GM12864 (cell line): ENCODE measurements around the gene ZNF764.

Experiments used
- DNase-seq: peaks from one replicate; pipeline ENCODE4 v3.0.0-alpha.2; 2011; ENCODE audit warnings: low read depth
- H3K4me3 ChIP-seq: 2 replicates; pipeline ENCODE4 v1.5.1; 2011; ENCODE audit warnings: mild to moderate bottlenecking, low read depth, low read length, control low read depth
- TF ChIP-seq, protein P1 (sequence below): IDR thresholded peaks from 2 replicates; pipeline ENCODE4 v1.5.1; 2011; ENCODE audit warnings: low read depth, mild to moderate bottlenecking, moderate library complexity, low read length, control low read depth, inconsistent platforms; ENCODE audit errors: missing control alignments

The ZNF764 gene

DNA sequence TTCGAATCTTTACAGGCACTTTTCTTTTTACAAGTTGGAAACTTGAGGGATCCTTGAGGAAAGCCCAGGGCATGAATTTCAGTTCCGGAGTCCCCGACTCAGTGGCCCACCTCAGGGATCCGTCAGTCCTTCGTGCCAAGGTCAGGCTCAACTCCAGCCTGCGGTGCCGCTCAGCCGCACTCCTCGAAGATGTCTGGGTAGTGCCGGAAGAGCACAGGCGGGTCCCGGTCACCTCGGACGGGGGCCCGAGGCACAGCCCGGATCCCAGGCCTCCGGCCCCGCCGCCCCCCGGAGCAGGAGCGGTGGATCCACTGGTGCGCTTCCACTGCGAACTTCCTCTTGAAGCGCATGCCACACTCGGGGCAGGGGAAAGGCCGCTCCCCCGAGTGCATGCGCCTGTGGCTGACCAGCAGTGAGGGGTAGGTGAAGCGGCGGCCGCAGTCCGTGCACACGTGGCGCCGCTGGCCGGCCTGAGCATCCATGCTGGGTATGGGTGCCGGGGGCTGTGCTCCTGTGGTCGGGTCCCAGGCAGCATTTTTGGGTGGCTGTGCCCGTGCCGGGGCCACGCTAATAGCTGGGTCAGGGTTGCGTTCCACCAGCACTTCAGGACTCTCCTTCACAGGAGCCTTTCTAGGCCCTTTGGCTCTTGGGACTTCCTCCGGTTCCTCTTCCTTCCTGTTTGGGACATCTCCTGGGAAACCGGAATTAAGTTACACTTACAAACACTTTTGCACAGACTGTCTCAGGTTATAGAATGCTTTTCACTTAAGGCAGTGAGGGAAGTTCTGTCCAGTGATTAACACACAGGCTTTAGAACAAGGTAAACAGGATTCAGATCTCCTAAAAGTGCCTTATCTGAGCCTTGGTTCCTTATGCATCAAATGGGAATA lies 11.8 kb upstream of the ZNF764 start:
- H3K4me3 ChIP-seq: no peak overlapping the region
- TF ChIP-seq, protein P1, sequence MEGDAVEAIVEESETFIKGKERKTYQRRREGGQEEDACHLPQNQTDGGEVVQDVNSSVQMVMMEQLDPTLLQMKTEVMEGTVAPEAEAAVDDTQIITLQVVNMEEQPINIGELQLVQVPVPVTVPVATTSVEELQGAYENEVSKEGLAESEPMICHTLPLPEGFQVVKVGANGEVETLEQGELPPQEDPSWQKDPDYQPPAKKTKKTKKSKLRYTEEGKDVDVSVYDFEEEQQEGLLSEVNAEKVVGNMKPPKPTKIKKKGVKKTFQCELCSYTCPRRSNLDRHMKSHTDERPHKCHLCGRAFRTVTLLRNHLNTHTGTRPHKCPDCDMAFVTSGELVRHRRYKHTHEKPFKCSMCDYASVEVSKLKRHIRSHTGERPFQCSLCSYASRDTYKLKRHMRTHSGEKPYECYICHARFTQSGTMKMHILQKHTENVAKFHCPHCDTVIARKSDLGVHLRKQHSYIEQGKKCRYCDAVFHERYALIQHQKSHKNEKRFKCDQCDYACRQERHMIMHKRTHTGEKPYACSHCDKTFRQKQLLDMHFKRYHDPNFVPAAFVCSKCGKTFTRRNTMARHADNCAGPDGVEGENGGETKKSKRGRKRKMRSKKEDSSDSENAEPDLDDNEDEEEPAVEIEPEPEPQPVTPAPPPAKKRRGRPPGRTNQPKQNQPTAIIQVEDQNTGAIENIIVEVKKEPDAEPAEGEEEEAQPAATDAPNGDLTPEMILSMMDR: no peak
- no peak for DNase-seq

DNA sequence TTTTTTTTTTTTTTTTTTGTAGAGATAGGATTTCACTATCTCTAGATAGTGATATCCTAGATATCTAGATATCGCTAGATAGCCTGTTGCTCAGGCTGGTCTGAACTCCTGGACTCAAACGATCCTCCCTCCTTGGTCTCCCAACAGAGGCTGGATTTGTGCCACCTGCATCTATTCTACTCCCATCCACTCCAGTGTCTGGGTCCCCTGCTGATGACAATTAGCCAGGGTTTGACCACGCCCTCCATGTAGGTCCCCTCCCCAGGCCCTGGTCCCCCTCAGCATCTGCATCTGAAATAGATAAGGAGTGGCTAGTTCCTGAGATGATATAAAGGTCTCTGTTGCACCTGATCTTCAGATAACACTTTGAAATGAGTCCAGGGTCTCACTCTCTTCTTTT lies 11.1 kb upstream of the ZNF764 start:
- TF ChIP-seq, protein P1: no peak
- no peak overlapping the region for H3K4me3 ChIP-seq
- DNase-seq: no peak

DNA sequence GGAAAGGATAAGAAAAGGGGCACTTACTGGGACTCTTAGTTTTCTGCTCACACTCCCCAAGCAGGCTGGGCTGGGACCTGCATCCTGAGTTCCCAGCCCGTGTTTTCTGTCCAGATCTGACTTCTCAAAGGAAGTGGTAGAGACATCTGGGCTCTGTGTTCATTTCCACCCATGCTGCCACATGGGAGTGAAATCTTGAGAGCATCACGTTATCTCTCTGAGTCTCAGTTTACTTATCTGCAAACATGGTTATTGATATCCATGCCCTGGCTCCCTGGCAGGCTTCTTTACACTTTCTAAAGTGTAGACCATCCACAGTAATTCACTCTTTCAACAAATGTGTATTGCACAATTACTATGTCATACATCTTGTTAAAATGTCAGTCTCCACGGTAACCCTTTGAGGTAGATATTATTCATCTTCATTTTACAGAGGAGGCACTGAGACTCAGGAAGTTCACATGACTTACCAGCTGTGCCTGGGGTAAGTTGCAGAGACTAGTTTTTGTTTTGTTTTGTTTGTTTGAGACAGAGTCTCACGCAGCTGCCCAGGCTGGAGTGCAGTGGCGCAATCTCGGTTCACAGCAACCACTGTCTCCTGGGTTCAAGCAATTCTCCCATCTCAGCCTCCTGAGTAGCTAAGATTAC lies 9.9 kb upstream of the ZNF764 start:
- no peak overlapping the region for H3K4me3 ChIP-seq
- TF ChIP-seq, protein P1: no peak
- DNase-seq: peak; percentile 65

DNA sequence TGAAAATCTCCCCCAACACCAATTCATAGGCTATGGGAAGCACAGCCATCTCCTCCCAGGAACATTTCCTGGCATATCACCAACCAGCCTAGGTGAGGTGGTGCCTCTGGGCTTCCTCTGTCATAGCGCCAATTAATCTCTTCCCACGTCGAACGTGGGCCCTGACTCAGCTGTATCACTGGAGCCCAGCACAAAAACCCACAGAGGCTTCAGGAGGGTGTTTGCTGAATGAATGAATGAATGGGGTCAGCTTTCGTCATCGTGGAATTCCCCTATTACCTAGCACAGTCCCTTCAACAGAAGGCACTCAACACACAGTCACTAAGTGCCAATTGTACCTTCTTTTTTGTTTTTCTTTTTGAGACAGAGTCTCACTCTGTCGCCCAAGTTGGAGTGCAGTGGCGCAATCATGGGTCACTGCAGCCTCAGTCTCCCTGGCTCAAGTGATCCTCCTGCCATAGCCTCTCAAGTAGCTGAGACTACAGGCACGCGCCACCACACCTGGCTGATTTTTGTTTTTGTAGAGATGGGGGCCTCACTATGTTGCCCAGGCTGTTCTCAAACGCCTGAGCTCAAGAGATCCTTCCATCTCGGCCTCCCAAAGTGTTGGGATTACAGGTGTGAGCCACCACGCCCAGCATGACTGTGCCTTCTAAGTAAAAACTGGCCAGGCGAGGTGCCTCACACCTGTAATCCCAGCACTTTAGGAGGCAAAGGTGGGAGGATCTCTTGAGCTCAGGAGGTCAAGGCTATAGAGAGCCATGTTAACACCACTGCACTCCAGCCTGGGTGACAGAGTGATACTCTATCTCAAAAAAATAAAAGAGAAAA lies 9.2 kb upstream of the ZNF764 start:
- no peak overlapping the region for H3K4me3 ChIP-seq
- TF ChIP-seq, protein P1: no peak
- no peak for DNase-seq

DNA sequence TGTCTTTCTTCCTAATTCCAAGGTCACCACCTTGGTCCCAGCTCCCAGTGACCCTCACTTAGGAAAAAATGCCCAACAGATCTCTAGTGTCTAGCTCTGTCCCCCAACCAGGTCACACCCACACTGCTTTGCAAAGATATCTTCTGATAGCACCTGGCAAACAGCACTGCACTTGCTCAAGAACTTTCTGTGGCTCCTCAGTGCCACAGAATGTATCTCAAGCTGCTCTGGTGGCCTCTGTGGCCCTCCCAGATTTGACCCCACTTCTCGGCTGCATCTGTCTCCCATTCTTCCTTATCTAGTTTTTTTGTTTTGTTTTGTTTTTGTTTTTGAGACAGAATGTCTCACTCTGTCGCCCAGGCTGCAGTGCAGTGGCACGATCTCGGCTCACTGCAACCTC lies 8.4 kb upstream of the ZNF764 start:
- H3K4me3 ChIP-seq: no peak overlapping the region
- DNase-seq: no peak
- TF ChIP-seq, protein P1: no peak

DNA sequence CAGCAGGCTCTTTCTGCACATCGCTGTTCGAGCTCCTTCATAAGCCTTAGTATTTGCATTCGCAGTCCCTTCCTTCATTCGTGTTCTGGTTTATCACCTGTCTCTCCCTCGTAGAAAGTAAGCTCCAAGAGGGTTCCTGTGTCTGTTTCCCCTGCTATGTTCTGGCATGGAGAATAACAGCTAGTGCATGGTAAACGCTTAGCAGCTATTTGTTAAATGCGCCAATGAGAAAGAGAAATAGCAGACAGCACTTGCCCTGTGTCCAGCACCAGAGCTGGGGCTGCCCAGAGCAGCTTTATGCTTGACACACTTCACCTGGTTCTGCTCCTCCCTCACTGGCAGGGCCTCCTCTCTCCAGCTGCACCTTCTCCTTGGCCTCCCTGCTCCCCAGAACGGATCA lies 7.8 kb upstream of the ZNF764 start:
- no peak overlapping the region for H3K4me3 ChIP-seq
- DNase-seq: no peak
- TF ChIP-seq, protein P1: no peak
